LNCAP (cell line): Measurements from ENCODE around the gene PLEKHO2.

Source experiments
- CTCF ChIP-seq: fragments of 450-650 bp; IDR thresholded peaks from 2 replicates; pipeline ENCODE4 v1.5.1; 2017; ENCODE audit warnings: mild to moderate bottlenecking

PLEKHO2 gene

GRCh38 chr15:64841344-64842095 lies at the start of gene PLEKHO2:
TSS of gene PLEKHO2 (plus strand) at chr15:64841915. CDS start at chr15:64842017, 102 bp downstream.
- TF ChIP-seq CTCF = no peak

GRCh38 chr15:64792282-64792681 lies 49.4 kb upstream of the PLEKHO2 start:
- no peak for TF ChIP-seq CTCF

GRCh38 chr15:64800476-64800875 lies 41.2 kb upstream of the PLEKHO2 start:
- no peak for TF ChIP-seq CTCF

GRCh38 chr15:64803526-64803925 lies 38.2 kb upstream of the PLEKHO2 start:
- no peak for TF ChIP-seq CTCF

- TF ChIP-seq CTCF = no peak
These were observed 37.1 kb upstream of the PLEKHO2 start for GRCh38 chr15:64804619-64805018.

- no peak for TF ChIP-seq CTCF
These were observed 35.2 kb upstream of the PLEKHO2 start for GRCh38 chr15:64806509-64806908.

GRCh38 chr15:64807051-64807749 lies 34.5 kb upstream of the PLEKHO2 start:
- TF ChIP-seq CTCF = no peak
